Measurements from ENCODE around the gene PCED1B. TPM values are rescaled to one million over a fixed set of nuclear protein-coding genes. Genes with fewer than 3 reads are reported as not detected.

Gene PCED1B
- total RNA-seq, 6 donors from 2014 or later: 4.6 to 53.4 (median 11.7) TPM

DNA sequence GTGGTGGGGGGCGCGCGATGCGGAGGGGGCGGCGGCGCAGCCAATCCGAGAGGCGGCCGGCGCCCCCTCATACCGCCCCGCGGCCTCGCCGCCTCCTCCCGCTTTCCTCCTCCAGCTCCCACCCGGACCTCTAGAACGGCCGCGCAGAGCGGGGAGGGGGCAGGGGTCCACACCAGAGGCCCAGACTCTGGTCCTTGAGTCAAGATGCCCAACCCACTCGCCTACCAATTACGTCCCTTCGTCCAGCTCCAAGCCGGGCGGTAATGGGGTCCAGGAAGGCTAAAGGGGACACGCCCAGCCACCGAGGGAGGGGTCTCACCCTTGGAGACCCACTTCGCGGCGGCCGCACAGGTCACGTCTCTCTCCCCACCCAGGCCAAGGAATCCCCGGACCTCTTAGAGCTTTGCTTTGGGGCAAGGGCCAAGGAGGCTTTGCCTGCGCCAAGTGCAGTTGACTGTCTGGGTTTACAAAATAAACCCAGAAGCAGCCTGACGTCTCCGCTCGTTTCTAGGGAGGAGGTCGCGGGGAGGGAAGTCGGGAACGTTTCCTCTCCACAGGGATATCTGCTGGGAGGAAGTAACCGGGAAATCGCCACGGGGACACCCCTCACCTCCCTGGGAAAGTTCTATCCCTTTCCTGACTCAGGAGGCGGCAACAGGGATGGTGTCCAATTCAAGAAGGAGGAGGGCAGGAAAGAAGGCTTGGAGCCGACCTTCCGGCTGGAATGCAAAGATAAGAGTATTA is 732 bp downstream of the PCED1B start:
- Histone ChIP-seq H3K4me1 (peaks cover 27 to 55% (median 43%) of the 10 kb centered on the region in 4 donors), H3K36me3 (no peaks in the 10 kb centered on the region), H3K9me3 (no peaks in the 10 kb centered on the region), H3K27me3 (no peaks in the 10 kb centered on the region), H3K27ac (peak overlapping the region; percentile 89 to 96 (median 94)), H3K4me3 (peak overlapping the region; percentile 63 to 83 (median 73))
- WGBS, 2 donors: 0% methylated on average over 11 to 33 of the region's 49 CpGs
- DNase-seq (peak; percentile 52 to 90), ATAC-seq (ENCODE audit: low FRiP score in 2 of 2) (peak; percentile 75 to 81)
- TF ChIP-seq POLR2AphosphoS5 (IDR thresholded peaks at IDR 0.05): peak; percentile 28 to 48
- TF ChIP-seq, protein P1, sequence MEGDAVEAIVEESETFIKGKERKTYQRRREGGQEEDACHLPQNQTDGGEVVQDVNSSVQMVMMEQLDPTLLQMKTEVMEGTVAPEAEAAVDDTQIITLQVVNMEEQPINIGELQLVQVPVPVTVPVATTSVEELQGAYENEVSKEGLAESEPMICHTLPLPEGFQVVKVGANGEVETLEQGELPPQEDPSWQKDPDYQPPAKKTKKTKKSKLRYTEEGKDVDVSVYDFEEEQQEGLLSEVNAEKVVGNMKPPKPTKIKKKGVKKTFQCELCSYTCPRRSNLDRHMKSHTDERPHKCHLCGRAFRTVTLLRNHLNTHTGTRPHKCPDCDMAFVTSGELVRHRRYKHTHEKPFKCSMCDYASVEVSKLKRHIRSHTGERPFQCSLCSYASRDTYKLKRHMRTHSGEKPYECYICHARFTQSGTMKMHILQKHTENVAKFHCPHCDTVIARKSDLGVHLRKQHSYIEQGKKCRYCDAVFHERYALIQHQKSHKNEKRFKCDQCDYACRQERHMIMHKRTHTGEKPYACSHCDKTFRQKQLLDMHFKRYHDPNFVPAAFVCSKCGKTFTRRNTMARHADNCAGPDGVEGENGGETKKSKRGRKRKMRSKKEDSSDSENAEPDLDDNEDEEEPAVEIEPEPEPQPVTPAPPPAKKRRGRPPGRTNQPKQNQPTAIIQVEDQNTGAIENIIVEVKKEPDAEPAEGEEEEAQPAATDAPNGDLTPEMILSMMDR (IDR thresholded peaks at IDR 0.05): no peak
- no peak for TF ChIP-seq EP300 (IDR thresholded peaks at IDR 0.05)
- no peak for TF ChIP-seq POLR2A (IDR thresholded peaks at IDR 0.05)

DNA sequence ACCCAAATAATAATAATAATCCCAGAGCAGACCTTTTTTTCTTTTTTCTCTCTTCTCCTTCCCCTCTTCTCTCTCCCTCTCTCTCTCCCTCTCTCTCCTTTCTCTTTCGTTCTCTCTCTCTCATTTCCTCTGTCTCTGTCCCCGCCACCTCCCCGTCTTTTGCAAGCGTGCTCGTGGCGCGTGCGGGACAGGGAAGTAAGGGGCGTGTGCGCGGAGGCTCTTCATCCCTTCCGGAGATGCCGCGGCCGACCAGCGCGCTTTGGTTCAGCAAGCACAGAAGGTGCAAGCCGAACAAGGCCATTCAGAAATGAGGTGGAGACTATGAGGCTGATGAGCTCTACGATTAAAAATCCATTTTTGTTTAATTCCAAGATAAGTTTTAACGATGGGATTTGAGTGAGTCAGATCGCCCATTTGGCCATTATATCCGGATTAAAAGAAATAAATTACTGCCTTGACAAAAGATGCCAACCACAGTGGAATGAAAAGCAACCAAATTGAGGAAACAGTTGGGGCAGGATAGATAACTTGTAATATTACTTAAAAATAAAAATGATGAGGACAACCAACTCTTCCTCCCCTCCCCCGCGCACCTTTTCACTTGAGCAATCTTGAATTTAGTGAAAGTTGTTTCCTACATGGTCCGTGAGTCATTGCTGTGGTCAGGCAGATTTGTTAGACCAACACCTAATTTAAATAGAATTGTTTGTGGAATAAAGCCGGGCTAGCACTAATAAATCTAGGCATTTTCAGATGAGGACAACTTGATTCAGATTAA is 1.5 kb downstream of the PCED1B start:
- WGBS, 2 donors: 11 to 12% methylated on average over 26 of the region's 26 CpGs

DNA sequence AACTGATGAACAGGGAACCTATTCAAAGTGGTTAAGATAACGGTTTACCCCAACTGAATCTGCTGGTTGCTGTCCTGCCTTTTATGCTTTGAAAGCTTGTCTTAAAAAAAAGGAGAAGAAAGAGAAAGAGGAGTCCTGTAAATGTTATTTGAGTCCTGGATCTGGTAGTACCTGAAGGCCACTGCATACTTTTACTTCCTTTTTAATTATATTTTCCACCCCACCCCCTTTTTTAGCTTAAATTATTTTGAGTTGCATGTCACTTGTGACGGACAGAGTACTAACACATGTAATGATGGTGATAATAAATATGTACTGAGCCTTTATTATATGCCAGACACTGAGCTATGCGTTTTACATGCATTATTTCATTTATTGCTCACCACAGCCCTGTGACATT is 2.9 kb downstream of the PCED1B start:
- H3K4me1 ChIP-seq: peaks cover 27 to 63% (median 49%) of the 10 kb centered on the region in 4 donors
- H3K9me3 ChIP-seq: no peaks in the 10 kb centered on the region
- ATAC-seq (ENCODE audit: low FRiP score in 2 of 2) (no peak), DNase-seq (no peak)
- TF ChIP-seq EP300 (IDR thresholded peaks at IDR 0.05) (no peak), POLR2AphosphoS5 (IDR thresholded peaks at IDR 0.05) (no peak), POLR2A (IDR thresholded peaks at IDR 0.05) (no peak)
- TF ChIP-seq, protein P1 (IDR thresholded peaks at IDR 0.05): no peak
- H3K4me3 ChIP-seq: no peak overlapping the region
- H3K27ac ChIP-seq: peak overlapping the region in 3 of 4 donors; percentile 17 to 96 (median 95)
- no peaks in the 10 kb centered on the region for H3K27me3 ChIP-seq
- 85 to 86% methylated on average over 3 of the region's 3 CpGs for WGBS, 2 donors
- H3K36me3 ChIP-seq: no peaks in the 10 kb centered on the region

More for the DNA sequence above, 1.5 kb downstream of the PCED1B start:
- no peaks in the 10 kb centered on the region for H3K27me3 ChIP-seq
- H3K9me3 ChIP-seq: no peaks in the 10 kb centered on the region
- peak overlapping the region; percentile 89 to 96 (median 94) for H3K27ac ChIP-seq
- ATAC-seq (ENCODE audit: low FRiP score in 2 of 2) (peak; percentile 60 to 82), DNase-seq (peak; percentile 74 to 89)
- H3K4me3 ChIP-seq: peak overlapping the region; percentile 63 to 83 (median 73)
- no peaks in the 10 kb centered on the region for H3K36me3 ChIP-seq
- peak in 1 of 2 donors; percentile 47 for TF ChIP-seq POLR2AphosphoS5 (IDR thresholded peaks at IDR 0.05)
- no peak for TF ChIP-seq EP300 (IDR thresholded peaks at IDR 0.05)
- TF ChIP-seq, protein P1 (IDR thresholded peaks at IDR 0.05): peak in 1 of 6 experiments; percentile 6
- peaks cover 27 to 63% (median 49%) of the 10 kb centered on the region in 4 donors for H3K4me1 ChIP-seq

DNA sequence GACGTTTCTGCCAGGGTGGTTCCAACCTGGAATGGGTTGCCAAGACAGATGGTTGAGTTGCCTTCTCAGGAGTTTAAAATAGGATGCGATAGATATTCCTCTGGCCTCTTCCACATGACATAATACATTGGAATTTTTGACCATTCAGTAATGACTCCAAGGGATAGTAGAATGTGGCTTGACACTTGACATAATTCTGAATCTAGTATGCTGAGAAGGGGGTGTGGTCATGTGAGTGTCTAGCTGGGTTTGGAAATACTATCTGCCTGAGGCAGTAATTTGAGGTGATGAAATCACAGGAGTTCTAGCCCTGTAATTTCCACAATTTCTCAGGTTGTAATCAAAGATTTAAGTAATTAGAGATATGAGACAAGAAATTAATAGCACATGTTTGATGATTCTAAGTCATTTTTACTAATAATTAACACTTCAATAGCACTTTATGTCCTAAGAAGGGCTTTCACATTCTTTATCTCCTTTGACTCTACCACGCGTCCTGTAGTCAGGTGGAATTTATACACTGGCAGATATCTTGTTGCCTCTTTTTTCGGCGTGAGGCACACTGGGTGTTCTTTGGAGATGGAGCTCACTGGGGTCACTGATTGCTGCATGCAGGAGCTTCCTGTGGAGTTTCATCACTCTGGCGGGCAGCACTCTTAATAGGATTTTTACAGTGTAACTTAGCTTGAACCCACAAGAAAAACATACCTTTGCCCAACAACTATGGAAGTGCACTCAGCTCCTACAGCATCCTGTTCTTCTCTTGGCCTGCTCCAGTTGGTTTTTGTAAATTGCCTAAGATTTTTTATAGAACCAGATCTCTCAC is 3.6 kb downstream of the PCED1B start:
- H3K9me3 ChIP-seq: no peaks in the 10 kb centered on the region
- ATAC-seq (ENCODE audit: low FRiP score in 2 of 2) (peak in 1 of 2 donors; percentile 50), DNase-seq (peak in 1 of 2 donors; percentile 43)
- peak overlapping the region in 2 of 4 donors; percentile 95 to 96 for H3K27ac ChIP-seq
- WGBS, 2 donors: 59 to 66% methylated on average over 7 of the region's 7 CpGs
- TF ChIP-seq POLR2AphosphoS5 (IDR thresholded peaks at IDR 0.05) (no peak), EP300 (IDR thresholded peaks at IDR 0.05) (peak in 1 of 4 donors; percentile 44)
- H3K27me3 ChIP-seq: no peaks in the 10 kb centered on the region
- no peak overlapping the region for H3K4me3 ChIP-seq
- H3K36me3 ChIP-seq: no peaks in the 10 kb centered on the region
- H3K4me1 ChIP-seq: peaks cover 27 to 60% (median 47%) of the 10 kb centered on the region in 4 donors

Data from upper lobe of left lung (tissue), 6 donors.